HG02852 (cell line): Measurements from ENCODE around the gene KBTBD7.

ENCODE experiments used
- ATAC-seq: cut with Tn5 transposase; IDR thresholded peaks from one replicate; pipeline ENCODE4 v1.9.1; 2021; ENCODE audit warnings: mild to moderate bottlenecking, moderate library complexity; ENCODE audit not compliant: unreplicated experiment

The KBTBD7 gene

GRCh38 chr13:41144576-41144975 is 49.8 kb downstream of the KBTBD7 start:
- ATAC-seq, result no peak
